ENCODE measurements around the gene GNS. TPM values are rescaled to one million over a fixed set of nuclear protein-coding genes. Genes with fewer than 3 reads are reported as not detected.
A peak's percentile ranks its signal among the peaks of the same experiment; 100 is the strongest.

GNS gene
- total and polyA plus RNA-seq, 2 donors (not counting 3 experiments of a cell fraction or from before 2014, with no cell fraction given): 107 to 142 TPM

DNA sequence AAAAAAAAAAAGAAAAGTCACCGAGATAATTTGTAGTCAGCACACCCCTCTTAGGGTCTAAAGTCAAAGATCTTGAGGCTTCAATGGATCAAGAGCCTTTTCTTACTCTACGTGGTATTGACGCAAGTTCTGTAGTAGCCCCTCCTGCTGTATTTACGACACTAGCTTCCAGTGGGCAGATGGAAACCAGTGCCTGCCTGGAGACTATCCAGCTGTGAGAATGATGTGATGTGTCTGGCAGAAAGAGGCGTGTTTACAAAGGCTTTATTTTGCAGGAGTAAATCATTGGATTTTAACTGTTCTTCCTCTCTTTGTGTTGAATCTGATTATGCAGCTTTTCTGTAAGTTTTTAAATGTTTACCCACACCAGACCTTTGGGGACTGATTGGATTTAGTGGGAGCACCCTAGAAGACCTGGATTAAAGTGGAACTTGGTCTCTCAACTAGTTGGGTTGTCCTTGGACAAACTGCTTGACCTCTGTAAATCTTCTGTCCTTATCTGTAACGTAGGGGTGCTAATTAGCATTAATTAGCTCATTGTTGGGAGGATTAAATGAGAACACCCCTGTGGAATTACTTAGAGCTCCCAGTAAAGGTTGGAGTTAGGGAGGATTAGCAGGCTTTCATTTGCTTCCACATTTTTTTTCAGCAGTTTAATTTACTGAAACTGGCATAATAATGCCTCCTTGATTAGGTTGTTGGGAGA lies 76.5 kb downstream of the GNS start:
- no peak overlapping the region for H3K4me2 ChIP-seq (ENCODE audit: insufficient read depth, low read length)
- H3K4me1 ChIP-seq (ENCODE audit: control insufficient read depth, extremely low read depth, insufficient read depth, low read length): peaks cover 41% of the 10 kb centered on the region
- no peaks in the 10 kb centered on the region for H3K9me3 ChIP-seq (replicated peaks; ENCODE audit: control insufficient read depth, insufficient read depth, low read length)
- no peak overlapping the region for H3K27ac ChIP-seq (ENCODE audit: insufficient read depth, low read depth, low read length)
- FAIRE-seq: no peak
- intact Hi-C loops (cut with micrococcal nuclease): no loop called here
- TF ChIP-seq JUN (IDR thresholded peaks at IDR 0.05; ENCODE audit: borderline replicate concordance, insufficient read depth, insufficient read length, low read depth) (no peak), EZH2 (IDR thresholded peaks at IDR 0.05; ENCODE audit: borderline replicate concordance, low read depth, low read length, severe bottlenecking) (no peak), POLR2AphosphoS5 (IDR thresholded peaks at IDR 0.05; ENCODE audit: insufficient read depth, low read depth, low read length) (no peak)
- TF ChIP-seq, protein P1, sequence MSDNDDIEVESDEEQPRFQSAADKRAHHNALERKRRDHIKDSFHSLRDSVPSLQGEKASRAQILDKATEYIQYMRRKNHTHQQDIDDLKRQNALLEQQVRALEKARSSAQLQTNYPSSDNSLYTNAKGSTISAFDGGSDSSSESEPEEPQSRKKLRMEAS (IDR thresholded peaks at IDR 0.05; ENCODE audit: insufficient read depth, insufficient read length): no peak
- TF ChIP-seq, protein P2, sequence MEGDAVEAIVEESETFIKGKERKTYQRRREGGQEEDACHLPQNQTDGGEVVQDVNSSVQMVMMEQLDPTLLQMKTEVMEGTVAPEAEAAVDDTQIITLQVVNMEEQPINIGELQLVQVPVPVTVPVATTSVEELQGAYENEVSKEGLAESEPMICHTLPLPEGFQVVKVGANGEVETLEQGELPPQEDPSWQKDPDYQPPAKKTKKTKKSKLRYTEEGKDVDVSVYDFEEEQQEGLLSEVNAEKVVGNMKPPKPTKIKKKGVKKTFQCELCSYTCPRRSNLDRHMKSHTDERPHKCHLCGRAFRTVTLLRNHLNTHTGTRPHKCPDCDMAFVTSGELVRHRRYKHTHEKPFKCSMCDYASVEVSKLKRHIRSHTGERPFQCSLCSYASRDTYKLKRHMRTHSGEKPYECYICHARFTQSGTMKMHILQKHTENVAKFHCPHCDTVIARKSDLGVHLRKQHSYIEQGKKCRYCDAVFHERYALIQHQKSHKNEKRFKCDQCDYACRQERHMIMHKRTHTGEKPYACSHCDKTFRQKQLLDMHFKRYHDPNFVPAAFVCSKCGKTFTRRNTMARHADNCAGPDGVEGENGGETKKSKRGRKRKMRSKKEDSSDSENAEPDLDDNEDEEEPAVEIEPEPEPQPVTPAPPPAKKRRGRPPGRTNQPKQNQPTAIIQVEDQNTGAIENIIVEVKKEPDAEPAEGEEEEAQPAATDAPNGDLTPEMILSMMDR (IDR thresholded peaks at IDR 0.05; ENCODE audit: extremely low read depth in 1 of 2, insufficient read depth in 1 of 2, low read depth in 1 of 2, low read length in 2 of 2): no peak
- no peaks in the 10 kb centered on the region for H3K27me3 ChIP-seq (ENCODE audit: control insufficient read depth in 2 of 2, insufficient read depth in 2 of 2, low read length in 2 of 2)
- POLR2A ChIA-PET: interaction anchor here (0.5 to 0.7 kb wide), 3 partner anchors 13 to 76 kb away, joined by 3 read pairs; no protein-coding TSS in a partner anchor
- no peak overlapping the region for H3K9ac ChIP-seq (replicated peaks; ENCODE audit: extremely low read depth, insufficient read depth, low read length)
- H3K9me1 ChIP-seq (replicated peaks; ENCODE audit: control insufficient read depth, extremely low read depth, insufficient read depth, low read length): no peaks in the 10 kb centered on the region
- BruUV-seq (replicated peaks): no TSS peak
- DNase-seq (ENCODE audit: low read depth, low spot score): peak; percentile 74
- H2AFZ ChIP-seq (ENCODE audit: low read depth, low read length): no peak overlapping the region
- CTCF ChIA-PET: interaction anchor here (0.6 to 2.1 kb wide), 9 partner anchors 12 to 133 kb away, joined by 3 to 9 read pairs (median 4); no protein-coding TSS in a partner anchor
- dilution Hi-C loops (cut with MboI; ENCODE audit: extremely low pct_ligation_motif_present, low sequenced_read_pairs): no loop called here
- H4K20me1 ChIP-seq (replicated peaks; ENCODE audit: control insufficient read depth, extremely low read depth, insufficient read depth, low read length): no peaks in the 10 kb centered on the region
- peaks cover 65% of the 10 kb centered on the region for H3K79me2 ChIP-seq (ENCODE audit: control insufficient read depth, insufficient read depth, low read length)
- peaks cover 3 to 4% of the 10 kb centered on the region in 2 experiments for H3K36me3 ChIP-seq (ENCODE audit: control insufficient read depth in 2 of 2, extremely low read depth in 1 of 2, insufficient read depth in 2 of 2, low read length in 2 of 2)
- H3K4me3 ChIP-seq (replicated peaks in 1 of 3; ENCODE audit: insufficient read depth in 1 of 3, low read depth in 1 of 3, low read length in 3 of 3): no peak overlapping the region

Data from endothelial cell of umbilical vein (primary cell).